HCT116 (cell line): ENCODE measurements around the gene CGNL1. TPM values are rescaled to one million over a fixed set of nuclear protein-coding genes. Genes with fewer than 3 reads are reported as not detected.

Experiments
- ATAC-seq: fragments of 200-7000 bp; cut with Tn5 transposase; 2 replicates; pipeline ENCODE4 v1.9.1; 2020; ENCODE audit warnings: mild to moderate bottlenecking, moderate library complexity
- BruUV-seq: library from RNA; stranded (reverse); fragments of 400-500 nt; replicated peaks from 2 replicates; lab custom pipeline; 2021; lab: Mats Ljungman, UMichigan
- CTCF ChIA-PET: fragments of 300-600 bp; sonication (Branson Sonifier 250); formaldehyde crosslinking; loops from one replicate; lab custom pipeline; 2021; ENCODE audit warnings: antibody characterized with exemption; lab: Charles Lee
- POLR2A ChIA-PET: fragments of 300-600, 350-600 bp; sonication (Branson Sonifier 250); formaldehyde crosslinking; loops from one replicate; lab custom pipeline; 2021; ENCODE audit warnings: antibody characterized with exemption; lab: Charles Lee
- RAD21 ChIA-PET, 2 experiments: fragments of 300-600 bp; sonication (Branson Sonifier 250); formaldehyde crosslinking; loops; one replicate each; lab custom pipeline; 2023; ENCODE audit warnings: low total read pairs in 2 of 2; ENCODE audit not compliant: uncharacterized antibody in 2 of 2, unreplicated experiment in 2 of 2, low non-redundant PET in 1 of 2; lab: Charles Lee
- DNase-seq: peaks from one replicate; pipeline ENCODE4 v3.0.0-alpha.2; 2010; ENCODE audit warnings: low read depth, low spot score
- H2AFZ ChIP-seq: fragments of 200-600 bp; shearing (Covaris generic), sonication (generic); 2 replicates; pipeline ENCODE4 v1.6.1; 2017; ENCODE audit warnings: low read depth, mixed run types, mixed read lengths, antibody characterized with exemption, low read length; ENCODE audit not compliant: poor library complexity, severe bottlenecking
- H3K27ac ChIP-seq: 2 replicates; pipeline ENCODE4 v1.5.1; 2012; ENCODE audit warnings: low read depth, low read length
- H3K27me3 ChIP-seq: fragments of 200-600 bp; sonication (generic); 2 replicates; pipeline ENCODE4 v1.6.1; 2016; ENCODE audit warnings: mixed run types, low read length, mixed read lengths; ENCODE audit not compliant: insufficient read depth
- H3K36me3 ChIP-seq, 2 experiments: fragments of 200-500 bp in 1 of 2; fragments of 200-600 bp in 1 of 2; sonication (Bioruptor generic) in 1 of 2; sonication (generic) in 1 of 2; 2 replicates each; pipeline versions ENCODE4 v1.5.1 to v1.6.1; 2014 to 2016; ENCODE audit warnings: low read length in 2 of 2, inconsistent platforms in 1 of 2, mixed read lengths in 1 of 2, mixed run types in 1 of 2; ENCODE audit not compliant: insufficient read depth in 2 of 2, control insufficient read depth in 1 of 2
- H3K4me1 ChIP-seq, 2 experiments: fragments of 200-600 bp in 1 of 2; sonication (generic) in 1 of 2; 2 replicates each; pipeline versions ENCODE4 v1.5.1 to v1.6.1; 2012 to 2017; ENCODE audit warnings: low read length in 2 of 2, inconsistent platforms in 1 of 2, mild to moderate bottlenecking in 1 of 2, mixed read lengths in 1 of 2, mixed run types in 1 of 2, moderate library complexity in 1 of 2; ENCODE audit not compliant: insufficient read depth in 2 of 2, control insufficient read depth in 1 of 2
- H3K4me2 ChIP-seq: fragments of 200-600 bp; sonication (generic); 2 replicates; pipeline ENCODE4 v1.6.1; 2017; ENCODE audit warnings: mixed run types, low read length, mixed read lengths
- H3K4me3 ChIP-seq, 2 experiments: fragments of 200-600 bp in 1 of 2; sonication (generic) in 1 of 2; replicated peaks in 1 of 2; 2 replicates each; pipeline ENCODE4 v1.5.1; 2011 to 2016; ENCODE audit warnings: low read length in 2 of 2, control low read depth in 1 of 2, low read depth in 1 of 2, mild to moderate bottlenecking in 1 of 2, mixed read lengths in 1 of 2, mixed run types in 1 of 2
- H3K79me2 ChIP-seq: fragments of 200-600 bp; sonication (generic); 2 replicates; pipeline ENCODE4 v1.6.1; 2017; ENCODE audit warnings: mild to moderate bottlenecking, mixed run types, low read length, moderate library complexity, mixed read lengths; ENCODE audit not compliant: insufficient read depth
- H3K9ac ChIP-seq: fragments of 200-600 bp; sonication (generic); 2 replicates; pipeline ENCODE4 v1.6.1; 2016; ENCODE audit warnings: low read length, mixed read lengths
- H3K9me2 ChIP-seq: fragments of 200-600 bp; sonication (generic), shearing (Covaris generic); 2 replicates; pipeline ENCODE4 v1.6.1; 2017; ENCODE audit warnings: mixed run types, mild to moderate bottlenecking, moderate library complexity; ENCODE audit not compliant: insufficient read depth
- H3K9me3 ChIP-seq, 2 experiments: fragments of 200-500 bp in 1 of 2; fragments of 200-600 bp in 1 of 2; sonication (Bioruptor generic) in 1 of 2; sonication (generic) in 1 of 2; 2 replicates each; pipeline ENCODE4 v1.6.1; 2014 to 2017; ENCODE audit warnings: low read length in 2 of 2, mixed read lengths in 2 of 2, inconsistent platforms in 1 of 2, low read depth in 1 of 2, mild to moderate bottlenecking in 1 of 2, mixed run types in 1 of 2, moderate library complexity in 1 of 2; ENCODE audit not compliant: control insufficient read depth in 1 of 2, insufficient read depth in 1 of 2
- H4K20me1 ChIP-seq: fragments of 200-600 bp; sonication (generic), shearing (Covaris generic); 2 replicates; pipeline ENCODE4 v1.6.1; 2017; ENCODE audit warnings: mixed run types, mild to moderate bottlenecking, moderate library complexity; ENCODE audit not compliant: insufficient read depth
- ATF3 ChIP-seq: IDR thresholded peaks from 2 replicates; pipeline ENCODE4 v1.6.1; 2012
- CBX3 ChIP-seq: IDR thresholded peaks from 2 replicates; pipeline ENCODE4 v1.6.1; 2012; ENCODE audit warnings: low read depth
- CEBPB ChIP-seq: IDR thresholded peaks from 2 replicates; pipeline ENCODE4 v1.6.1; 2012; ENCODE audit warnings: low read depth
- CTCF ChIP-seq, 3 experiments: fragments of 200-600 bp in 1 of 3; sonication (generic) in 1 of 3; IDR thresholded peaks in 2 of 3; conservative IDR thresholded peaks in 1 of 3; 2 replicates each; pipeline ENCODE4 v1.5.1; 2012 to 2017; ENCODE audit warnings: low read depth in 2 of 3, low read length in 2 of 3, antibody characterized with exemption in 1 of 3, borderline replicate concordance in 1 of 3, control low read depth in 1 of 3, mild to moderate bottlenecking in 1 of 3, mixed read lengths in 1 of 3, mixed run types in 1 of 3, moderate library complexity in 1 of 3; ENCODE audit not compliant: insufficient read depth in 1 of 3
- ELF1 ChIP-seq: IDR thresholded peaks from 2 replicates; pipeline ENCODE4 v1.6.1; 2012; ENCODE audit warnings: low read depth, borderline replicate concordance
- EZH2 ChIP-seq: fragments of 200-600 bp; sonication (generic); IDR thresholded peaks from 2 replicates; pipeline ENCODE4 v1.6.1; 2017; ENCODE audit warnings: antibody characterized with exemption, mixed run types
- FOSL1 ChIP-seq: IDR thresholded peaks from 2 replicates; pipeline ENCODE4 v1.6.1; 2012; ENCODE audit warnings: low read depth
- JUND ChIP-seq: IDR thresholded peaks from 2 replicates; pipeline ENCODE4 v1.6.1; 2012
- POLR2AphosphoS5 ChIP-seq: IDR thresholded peaks from 2 replicates; pipeline ENCODE4 v1.6.1; 2011; ENCODE audit warnings: mild to moderate bottlenecking, low read depth, low read length, moderate library complexity
- RAD21 ChIP-seq: IDR thresholded peaks from 2 replicates; pipeline ENCODE4 v1.6.1; 2012; ENCODE audit warnings: low read depth, mild to moderate bottlenecking
- SP1 ChIP-seq: IDR thresholded peaks from 2 replicates; pipeline ENCODE4 v1.6.1; 2012; ENCODE audit warnings: low read depth
- SRF ChIP-seq: IDR thresholded peaks from 2 replicates; pipeline ENCODE4 v1.6.1; 2012; ENCODE audit warnings: low read depth
- ZFX ChIP-seq: fragments of 450-650 bp; IDR thresholded peaks from 2 replicates; pipeline ENCODE4 v1.6.1; 2017
- ZNF274 ChIP-seq: fragments of 200-500 bp; sonication (Bioruptor generic); IDR thresholded peaks from 2 replicates; pipeline ENCODE4 v1.6.1; 2014; ENCODE audit warnings: mild to moderate bottlenecking, low read depth, low read length, inconsistent platforms
- intact Hi-C: fragments of 100-400 bp; cut with micrococcal nuclease; formaldehyde crosslinking; loops from 2 replicates; pipeline ENCODE4 v1.10.0; 2022
- total RNA-seq: library from RNA; stranded (reverse); gene quantifications from one replicate; pipeline ENCODE4 v1.2.1, GENCODE V29; 2021; ENCODE audit not compliant: unreplicated experiment

The CGNL1 gene
- total RNA-seq, 1 experiment from 2014 or later: 2.2 TPM

GRCh38 chr15:57333487-57333886 lies 42.8 kb upstream of the CGNL1 start:
- Histone ChIP-seq H3K4me1 (peaks cover 5 to 17% of the 10 kb centered on the region in 2 experiments; a peak in 3 of 4 replicates), H3K36me3 (no peaks in the 10 kb centered on the region), H2AFZ (peak overlapping the region; percentile 3), H3K27ac (no peak overlapping the region), H4K20me1 (no peaks in the 10 kb centered on the region), H3K79me2 (no peaks in the 10 kb centered on the region), H3K4me3 (no peak overlapping the region), H3K9ac (no peak overlapping the region), H3K4me2 (no peak overlapping the region), H3K27me3 (no peaks in the 10 kb centered on the region), H3K9me2 (no peaks in the 10 kb centered on the region), H3K9me3 (no peaks in the 10 kb centered on the region)
- DNase-seq (no peak), ATAC-seq (no peak)
- no TSS peak for BruUV-seq
- POLR2A ChIA-PET: no interaction called here
- RAD21 ChIA-PET: no interaction called here
- intact Hi-C loops: no loop called here
- CTCF ChIA-PET: interaction anchor here (0.7 kb wide), 1 partner anchor 194 kb away, joined by 3 read pairs; no protein-coding TSS in a partner anchor
- no peak for TF ChIP-seq CBX3
- TF ChIP-seq POLR2AphosphoS5: no peak
- TF ChIP-seq CEBPB: no peak
- no peak for TF ChIP-seq FOSL1
- no peak for TF ChIP-seq ZFX
- no peak for TF ChIP-seq ELF1
- no peak for TF ChIP-seq SP1
- no peak for TF ChIP-seq RAD21
- no peak for TF ChIP-seq ZNF274
- no peak for TF ChIP-seq CTCF (IDR thresholded peaks at IDR 0.05 in 2 of 3, conservative IDR thresholded peaks at IDR 0.05 in 1 of 3; ENCODE audit: borderline replicate concordance in 1 of 3, insufficient read depth in 1 of 3, low read depth in 2 of 3, low read length in 2 of 3)
- TF ChIP-seq JUND: no peak
- TF ChIP-seq EZH2: no peak
- TF ChIP-seq ATF3: no peak
- TF ChIP-seq SRF: no peak
